SKM-1 (cell line): ENCODE measurements around the gene DBT.
A peak's percentile ranks its signal among the peaks of the same experiment; 100 is the strongest.
"Not testable (repeated sequence)": the region's sequence is repeated elsewhere in the genome, so short reads cannot be mapped to it uniquely, and the experiment has no call there.

Experiments used
- DNase-seq: peaks from one replicate; lab custom pipeline; 2025; ENCODE audit not compliant: unreplicated experiment; lab: John Stamatoyannopoulos, UW

The DBT gene

DNA sequence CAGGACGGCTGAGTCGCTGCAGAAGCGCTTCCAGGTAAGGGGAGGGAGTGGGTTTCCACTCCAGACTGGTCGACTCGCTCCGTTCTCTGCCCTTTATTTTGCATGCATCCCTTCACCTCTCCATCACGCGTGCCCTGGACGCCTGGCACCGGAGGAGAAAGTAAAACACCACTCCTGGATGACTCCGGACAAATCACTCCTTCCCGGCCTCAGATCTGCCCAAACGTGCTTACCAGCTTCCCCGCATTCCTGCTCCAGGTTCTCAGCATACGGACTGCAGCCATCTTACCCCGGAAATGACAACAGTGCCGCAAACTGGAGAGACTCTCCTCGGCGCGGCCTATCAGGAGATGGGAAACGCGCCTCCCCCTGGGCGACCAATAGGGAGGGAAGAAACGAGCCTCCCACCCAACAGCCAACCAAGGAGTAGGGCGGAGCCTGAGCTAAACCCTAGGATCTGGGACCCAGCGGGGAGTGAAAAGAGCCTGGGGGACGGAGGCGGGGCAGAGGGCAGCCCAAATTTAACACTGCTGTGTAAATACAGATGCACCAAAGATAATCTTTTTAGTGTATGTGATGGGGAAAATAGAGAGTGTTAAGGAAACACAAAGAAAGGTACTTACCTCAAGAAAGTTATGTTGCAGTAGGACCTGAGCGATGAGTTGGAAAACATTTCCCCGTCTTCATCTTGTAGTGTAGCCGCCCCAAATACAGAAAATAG lies at the start of gene DBT:
DBT (minus strand) TSS at position 298 of the 721 bp plus-strand sequence; CDS start at position 284, 14 bp downstream.
- peak; percentile 86 for DNase-seq

DNA sequence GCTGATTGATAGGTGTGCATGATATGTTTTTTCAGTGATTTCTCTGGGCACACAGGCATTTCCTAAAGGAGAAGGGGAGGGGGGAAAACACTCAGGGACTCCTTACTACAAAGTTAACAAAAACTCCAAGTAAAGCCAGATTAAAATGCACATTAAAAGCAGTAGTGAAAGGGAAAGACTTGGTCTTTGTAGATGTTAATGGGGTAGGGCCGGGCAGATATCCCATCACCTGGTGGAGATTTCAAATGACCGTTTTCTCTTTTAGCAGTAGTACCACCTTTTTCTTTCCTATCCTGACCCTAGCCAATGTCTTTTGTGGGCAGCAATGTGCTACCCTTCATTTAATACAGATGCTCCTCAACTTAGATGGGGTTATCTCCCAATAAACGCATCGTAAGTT lies 48.9 kb upstream of the DBT start:
- no peak for DNase-seq

DNA sequence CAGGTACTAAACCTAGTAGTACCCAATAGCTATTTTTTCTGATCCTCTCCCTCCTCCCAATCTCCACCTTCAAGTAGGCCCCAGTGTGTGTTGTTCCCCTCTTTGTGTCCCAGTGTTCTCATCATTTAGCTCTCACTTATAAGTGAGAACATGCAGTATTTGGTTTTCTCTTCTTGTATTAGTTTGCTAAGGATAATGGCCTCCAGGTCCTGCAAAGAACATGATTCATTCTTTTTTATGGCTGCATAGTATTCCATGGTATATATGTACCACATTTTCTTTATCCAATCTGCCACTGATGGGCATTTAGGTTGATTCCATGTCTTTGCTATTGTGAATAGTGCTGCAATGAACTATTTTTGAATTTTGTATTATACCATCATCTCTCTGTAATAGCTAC lies 47.4 kb upstream of the DBT start:
- not testable (repeated sequence) for DNase-seq

DNA sequence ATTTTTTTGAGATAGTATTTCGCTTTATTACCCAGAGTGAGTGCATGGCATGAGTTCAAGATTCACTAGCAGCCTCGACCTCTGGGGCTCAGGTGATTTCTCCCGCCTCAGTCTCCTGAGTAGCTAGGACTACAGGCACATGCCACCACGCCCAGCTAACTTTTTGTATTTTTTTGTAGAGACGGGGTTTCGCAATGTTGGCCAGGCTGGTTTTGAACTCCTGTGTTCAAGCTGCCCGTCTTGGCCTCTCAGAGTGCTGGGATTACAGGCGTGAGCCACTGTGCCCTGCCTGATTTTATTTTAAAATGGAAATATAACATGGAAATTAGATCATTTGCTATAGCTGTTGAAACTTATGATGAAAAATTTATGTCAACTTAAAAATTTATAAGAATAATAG lies 46.5 kb upstream of the DBT start:
- DNase-seq: no peak

DNA sequence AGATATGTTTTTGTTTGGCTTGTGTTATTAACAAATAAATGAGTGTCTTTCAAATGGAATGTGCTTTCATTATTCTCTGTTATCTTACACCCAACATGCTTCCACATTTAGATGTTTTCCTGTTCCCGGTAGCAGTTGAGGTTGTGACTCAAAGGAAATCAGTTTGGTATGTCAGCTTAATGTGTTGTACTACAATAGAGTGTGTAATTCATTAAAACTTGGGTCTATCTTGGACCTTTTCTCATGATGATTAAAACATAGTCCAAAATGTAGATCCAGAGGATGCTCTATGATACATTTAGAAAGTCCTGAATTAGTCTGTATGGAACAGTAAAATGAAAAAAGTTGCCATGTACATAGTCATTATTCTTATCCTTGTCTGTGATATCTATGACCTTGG lies 43.1 kb upstream of the DBT start:
- no peak for DNase-seq

DNA sequence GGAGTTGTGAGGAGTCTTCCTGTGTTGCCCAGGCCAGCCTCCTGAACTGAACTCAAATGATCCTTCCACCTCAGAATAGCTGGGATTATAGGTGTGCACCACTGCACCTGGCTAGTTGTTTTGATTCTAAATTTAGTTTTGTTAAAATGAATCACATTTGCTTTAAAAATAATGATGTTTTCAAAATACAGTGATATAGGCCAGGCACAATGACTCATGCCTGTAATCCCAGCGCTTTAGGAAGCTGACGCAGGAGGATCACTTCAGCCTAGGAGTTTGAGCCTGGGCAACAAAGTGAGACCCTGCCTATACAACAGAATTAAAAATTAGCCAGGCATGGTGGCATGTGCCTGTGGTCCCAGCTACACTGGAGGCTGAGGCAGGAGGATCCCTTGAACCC lies 40.7 kb upstream of the DBT start:
- DNase-seq: no peak

DNA sequence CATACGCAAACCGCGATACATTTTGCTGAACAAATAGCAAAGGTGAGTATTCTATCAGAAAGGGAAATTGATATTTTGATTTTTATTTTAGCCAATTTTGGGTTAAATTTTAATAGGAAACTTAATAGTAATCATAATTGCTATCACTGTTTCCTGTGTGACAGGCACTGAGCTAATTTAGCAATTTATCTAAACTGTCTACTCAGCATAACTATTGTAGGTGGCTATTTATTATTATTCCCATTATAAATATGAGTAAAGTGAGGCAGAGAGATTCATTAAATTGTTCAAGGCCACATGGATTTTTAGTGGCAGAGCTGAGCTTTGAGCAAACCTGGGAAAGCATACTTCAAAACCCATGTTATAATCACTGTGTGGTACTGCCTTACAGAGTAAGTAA lies 37.5 kb upstream of the DBT start:
- DNase-seq: no peak

DNA sequence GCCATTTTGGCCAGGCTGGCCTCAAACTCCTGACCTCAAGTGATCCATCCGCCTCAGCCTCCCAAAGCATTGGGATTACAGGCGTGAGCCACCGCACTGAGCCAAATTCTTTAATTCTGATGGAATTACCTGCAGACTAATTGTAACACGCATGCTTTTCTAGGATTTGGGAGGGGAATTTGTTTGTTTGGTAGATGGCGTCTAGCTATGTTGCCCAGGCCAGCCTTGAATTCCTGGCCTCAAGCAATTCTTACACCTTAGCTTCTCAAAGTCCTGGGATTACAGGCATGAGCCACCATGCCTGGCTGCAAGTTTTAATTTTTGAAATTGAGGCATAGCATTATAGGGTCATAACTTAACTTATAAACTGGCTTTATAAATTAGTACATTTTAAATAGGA lies 35.0 kb upstream of the DBT start:
- no peak for DNase-seq

DNA sequence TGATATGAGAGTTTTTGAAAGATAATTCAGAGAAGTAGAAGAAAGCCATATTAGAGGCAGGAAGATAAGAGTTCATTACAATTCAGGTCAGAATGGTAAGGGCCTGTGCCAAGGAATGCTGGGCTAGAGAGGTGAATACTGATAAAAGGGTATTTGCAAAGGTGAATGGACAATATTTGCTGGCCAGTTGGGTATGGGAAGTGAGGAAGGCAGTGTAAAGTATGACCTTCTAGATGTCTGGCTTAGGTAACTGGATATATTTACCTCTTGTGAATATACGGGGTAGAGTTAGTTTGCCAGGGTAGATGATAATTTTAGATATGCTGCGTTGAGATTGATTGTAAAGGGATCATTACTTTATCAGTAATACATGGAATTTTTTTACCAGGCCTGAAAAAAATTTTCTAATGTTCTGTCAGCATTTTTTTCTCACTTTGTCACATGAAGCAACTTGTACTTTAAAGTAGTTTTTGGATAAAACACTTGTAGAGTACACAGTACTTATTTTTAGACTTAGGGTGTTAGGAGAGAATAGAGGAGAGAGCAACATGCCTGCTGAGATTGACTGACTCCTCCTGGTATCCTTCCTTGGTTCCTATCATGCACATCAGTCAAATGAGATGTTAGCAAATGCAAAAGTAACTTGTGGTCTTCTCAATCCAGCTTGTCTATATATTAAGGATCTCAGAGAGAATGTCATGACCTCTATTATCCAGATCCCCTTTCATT lies 30.5 kb upstream of the DBT start:
- no peak for DNase-seq

DNA sequence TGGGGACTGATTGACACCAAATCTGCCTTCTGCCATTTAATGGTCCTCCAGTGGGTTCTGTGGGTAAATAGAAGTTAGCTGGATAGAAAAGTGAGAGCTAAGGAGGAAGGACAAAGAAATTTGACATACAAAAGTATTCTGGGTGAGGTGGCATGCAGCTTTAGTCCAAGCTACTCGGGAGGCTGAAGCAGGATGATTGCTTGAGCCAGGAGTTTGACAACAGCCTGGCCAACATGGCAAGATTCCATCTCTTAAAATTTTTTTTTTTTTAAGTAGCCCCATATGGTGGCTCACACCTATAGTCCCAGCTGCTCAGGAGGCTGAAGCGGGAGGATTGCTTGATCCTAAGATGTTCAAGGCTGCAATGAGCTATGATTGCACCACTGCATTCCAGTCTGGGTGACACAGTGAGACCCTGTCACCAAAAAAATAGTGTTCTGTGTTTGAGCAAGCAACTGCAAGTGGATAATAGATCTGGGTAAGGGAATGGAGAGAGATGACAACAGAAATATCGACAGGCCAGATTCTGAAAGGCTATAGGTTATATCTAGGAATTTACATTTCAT lies 29.8 kb upstream of the DBT start:
- DNase-seq: no peak

DNA sequence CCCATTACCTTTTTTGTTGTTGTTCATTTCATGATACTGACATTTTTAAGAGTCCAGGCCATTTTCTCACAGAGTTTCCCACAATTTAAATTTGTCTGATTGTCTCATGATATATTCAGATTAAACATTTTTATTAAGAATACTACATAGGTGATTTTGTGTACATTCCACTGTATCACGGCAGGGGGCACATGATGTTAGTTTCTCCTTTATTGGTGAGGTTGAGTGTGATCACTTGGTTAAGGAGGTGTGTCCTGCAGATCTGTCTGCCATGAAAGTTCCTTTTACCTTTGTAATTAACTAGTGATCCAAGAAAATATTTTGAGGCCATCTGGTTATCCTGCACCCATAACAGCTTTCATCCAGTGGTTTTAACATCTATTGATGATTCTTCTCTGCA lies 28.2 kb upstream of the DBT start:
- DNase-seq: no peak

DNA sequence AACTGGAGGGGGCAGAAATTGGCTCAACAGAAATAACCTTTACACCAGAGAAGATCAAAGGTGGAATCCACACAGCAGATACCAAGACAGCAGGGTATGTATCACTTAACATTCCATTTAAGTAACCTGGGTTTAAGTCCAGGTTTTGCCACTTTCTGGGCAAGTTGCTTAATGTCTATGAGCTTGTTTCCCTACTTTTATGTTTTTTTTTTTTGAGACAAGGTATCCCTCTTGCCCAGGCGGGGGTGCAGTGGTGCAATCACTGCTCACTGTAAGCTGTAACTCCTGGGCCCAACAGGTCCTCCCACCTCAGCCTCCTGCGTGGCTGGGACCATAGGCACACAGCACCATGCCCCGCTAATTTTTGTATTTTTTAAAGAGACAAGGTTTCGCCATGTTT lies 18.6 kb upstream of the DBT start:
- DNase-seq: no peak

DNA sequence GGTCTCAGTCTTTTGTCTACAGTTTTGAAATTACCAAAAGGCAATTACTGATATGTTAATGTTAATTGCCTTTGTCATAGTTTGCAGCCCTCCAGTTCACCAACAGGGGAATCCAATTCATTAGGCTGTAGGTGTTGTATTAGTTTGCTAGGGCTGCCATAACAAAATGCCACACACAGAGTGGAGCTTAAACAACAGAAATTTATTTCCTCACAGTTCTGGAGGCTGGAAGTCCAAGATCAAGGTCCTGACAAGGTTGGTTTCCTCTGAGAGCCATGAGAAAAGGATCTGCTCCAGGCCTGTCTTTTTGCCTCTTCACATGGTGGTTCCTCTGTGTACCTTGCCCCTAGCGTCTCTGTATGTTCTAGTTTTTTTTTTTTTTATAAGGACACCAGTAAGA lies 17.6 kb upstream of the DBT start:
- no peak for DNase-seq

DNA sequence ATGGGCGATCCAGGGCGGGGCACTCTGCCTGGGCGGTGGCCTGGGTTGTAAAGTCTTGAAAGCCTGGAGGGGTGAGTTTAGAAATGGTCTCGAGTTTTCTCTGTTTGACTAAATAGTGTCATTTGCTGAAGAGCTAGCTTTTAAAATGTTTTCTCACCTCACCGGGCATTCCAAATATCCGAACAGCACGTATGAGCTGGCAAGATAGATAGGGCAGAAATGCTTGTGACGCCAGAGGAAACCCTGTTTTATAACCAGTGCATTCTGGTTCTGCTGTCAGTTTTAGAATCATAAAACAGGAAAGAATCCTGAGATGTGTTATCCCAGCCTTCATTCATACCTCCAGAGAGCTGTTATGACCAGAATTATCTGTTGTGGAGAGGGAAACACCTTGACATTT lies 17.1 kb upstream of the DBT start:
- DNase-seq: no peak

DNA sequence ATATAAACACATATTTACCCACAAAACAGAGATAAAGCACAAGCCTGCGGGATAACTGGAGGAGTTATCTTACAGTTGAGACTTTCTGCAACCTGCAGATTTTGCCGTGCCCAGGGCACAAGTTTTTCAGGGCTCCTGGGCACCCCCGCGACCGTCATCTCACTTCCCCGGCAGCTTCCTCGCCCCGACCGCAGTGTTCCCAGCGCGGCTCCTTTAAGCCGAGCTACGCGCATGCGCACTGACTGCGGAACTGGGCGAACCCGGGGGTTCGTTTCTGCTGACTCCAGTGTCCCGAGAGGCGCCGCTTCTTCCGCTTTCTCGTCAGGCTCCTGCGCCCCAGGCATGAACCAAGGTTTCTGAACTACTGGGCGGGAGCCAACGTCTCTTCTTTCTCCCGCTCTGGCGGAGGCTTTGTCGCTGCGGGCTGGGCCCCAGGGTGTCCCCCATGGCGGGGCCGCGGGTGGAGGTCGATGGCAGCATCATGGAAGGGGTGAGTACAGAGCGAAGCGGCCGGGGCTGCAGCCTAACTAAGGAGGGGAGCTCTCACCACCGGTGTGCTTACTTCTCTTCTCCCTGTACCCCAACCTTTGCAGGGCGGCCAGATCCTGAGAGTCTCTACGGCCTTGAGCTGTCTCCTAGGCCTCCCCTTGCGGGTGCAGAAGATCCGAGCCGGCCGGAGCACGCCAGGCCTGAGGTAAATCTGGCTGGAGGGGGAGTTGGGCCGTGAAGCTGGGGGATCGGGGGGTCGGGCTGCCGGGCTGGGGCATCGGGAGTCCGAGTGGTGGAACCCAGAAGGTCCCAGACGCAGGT lies 16.5 kb upstream of the DBT start, which contains the start of gene RTCA:
RTCA (plus strand) TSS at position 286 of the 810 bp plus-strand sequence; CDS start at position 446, 160 bp downstream.
- peak; percentile 93 for DNase-seq

DNA sequence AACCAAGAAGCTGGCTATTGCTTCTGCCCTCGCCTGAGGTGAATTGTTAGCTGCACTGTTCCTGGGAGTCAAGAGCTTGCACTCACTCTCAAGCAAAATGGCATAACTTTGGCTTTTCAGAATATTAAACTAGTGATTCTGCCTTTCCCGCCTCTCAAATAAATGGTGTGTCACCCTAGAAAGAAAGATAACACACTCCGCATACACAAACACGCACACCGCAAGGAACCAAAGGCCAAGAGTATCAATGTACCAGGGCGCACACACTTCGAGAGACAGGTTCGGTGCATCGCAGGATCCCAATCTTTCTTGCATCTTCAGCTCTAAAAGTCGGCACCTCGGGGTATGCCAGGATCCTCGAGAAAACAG lies 15.9 kb upstream of the DBT start:
- no peak for DNase-seq

DNA sequence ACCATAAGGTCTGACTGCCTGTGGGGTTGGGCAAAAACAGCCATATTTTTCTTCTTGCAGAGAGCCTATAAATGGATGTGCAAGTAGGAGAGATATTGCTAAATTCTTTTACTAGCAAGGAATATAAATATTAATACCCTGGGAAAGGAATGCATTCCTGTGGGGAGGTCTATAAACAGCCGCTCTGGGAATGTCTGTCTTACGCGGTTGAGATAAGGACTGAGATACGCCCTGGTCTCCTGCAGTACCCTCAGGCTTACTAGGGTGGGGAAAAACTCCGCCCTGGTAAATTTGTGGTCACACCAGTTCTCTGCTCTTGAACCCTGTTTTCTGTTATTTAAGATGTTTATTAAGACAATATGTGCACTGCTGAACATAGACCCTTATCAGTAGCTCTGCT lies 14.4 kb upstream of the DBT start:
- not testable (repeated sequence) for DNase-seq

DNA sequence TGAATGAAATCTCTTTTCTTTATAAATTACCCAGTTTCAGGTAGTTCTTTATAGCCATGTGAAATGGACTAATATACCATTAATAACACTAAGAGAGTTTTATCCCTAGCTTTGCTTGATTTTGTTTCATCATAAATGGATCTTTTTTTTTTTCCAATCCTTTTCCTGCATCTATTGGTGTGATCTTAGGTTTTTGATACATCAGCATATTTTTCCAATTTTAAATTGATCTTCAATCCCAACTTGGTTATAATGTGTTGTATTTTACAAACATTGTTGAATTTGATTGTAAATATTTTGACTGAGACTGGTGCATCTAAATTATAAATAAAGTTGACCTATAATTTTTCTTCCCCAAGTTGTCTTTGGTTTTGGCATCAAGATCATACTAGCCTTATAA lies 12.1 kb upstream of the DBT start:
- no peak for DNase-seq

DNA sequence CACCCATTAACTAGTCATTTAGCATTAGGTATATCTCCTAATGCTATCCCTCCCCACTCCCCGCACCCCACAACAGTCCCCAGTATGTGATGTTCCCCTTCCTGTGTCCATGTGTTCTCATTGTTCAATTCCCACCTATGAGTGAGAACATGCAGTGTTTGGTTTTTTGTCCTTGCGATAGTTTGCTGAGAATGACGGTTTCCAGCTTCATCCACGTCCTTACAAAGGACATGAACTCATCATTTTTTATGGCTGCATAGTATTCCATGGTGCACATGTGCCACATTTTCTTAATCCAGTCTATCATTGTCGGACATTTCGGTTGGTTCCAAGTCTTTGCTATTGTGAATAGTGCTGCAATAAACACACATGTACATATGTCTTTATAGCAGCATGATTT lies 8.8 kb upstream of the DBT start:
- not testable (repeated sequence) for DNase-seq

DNA sequence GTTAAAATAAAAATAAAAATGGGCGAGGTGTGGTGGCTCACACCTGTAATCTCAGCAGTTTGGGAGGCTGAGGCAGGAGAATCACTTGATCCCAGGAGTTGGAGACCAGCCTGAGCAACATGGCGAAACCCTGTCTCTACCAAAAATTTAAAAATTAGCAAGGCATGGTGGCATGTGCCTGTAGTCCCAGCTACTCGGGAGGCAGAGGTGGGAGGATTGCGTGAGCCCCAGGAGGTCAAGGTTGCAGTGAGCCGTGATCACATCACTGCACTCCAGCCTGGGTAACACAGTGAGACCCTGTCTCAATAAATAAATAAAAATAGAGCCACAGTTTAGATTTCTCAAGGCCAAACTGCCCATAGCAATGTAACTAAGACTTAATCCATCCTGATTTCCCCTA lies 6.6 kb upstream of the DBT start:
- not testable (repeated sequence) for DNase-seq

DNA sequence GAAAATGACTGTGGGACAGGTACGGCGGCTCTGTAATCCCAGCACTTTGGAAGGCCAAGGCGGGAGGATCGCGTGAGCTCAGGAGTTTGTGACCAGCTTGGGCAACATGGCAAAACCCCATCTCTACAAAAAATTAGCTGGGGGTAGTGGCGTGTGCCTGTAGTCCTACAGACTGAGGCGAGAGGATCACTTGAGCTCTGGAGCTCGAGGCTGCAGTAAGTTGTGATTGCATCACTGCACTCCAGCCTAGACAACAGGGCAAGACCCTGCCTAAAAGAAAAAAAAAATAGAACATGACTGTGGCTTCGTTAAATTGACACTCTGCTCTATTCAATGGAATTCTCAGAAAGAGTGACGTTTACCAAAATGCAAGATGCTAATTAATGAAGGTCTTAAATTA lies 3.9 kb upstream of the DBT start:
- DNase-seq: no peak

DNA sequence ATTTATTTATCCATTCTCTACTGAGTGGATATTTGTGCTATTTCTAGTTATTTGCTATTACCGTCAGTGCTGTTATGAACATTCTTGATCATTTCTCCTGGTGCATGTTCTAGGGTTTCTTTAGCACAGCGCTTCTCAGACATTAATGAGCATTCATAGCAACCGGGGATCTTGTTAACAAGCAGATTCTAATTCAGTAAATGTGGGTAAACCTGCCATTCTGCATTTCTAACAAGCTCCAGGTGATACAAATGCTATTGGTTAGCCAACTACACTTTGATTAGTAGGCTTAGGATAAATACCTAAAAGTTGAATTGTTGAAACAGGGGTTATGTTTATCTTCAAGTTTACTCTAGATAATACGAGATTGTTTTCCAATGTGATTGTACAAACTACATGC lies 3.3 kb upstream of the DBT start:
- no peak for DNase-seq
